HEK293T (cell line): ENCODE data around the gene SFXN3.

Experiments used
- BHLHE40 ChIP-seq: fragments of 450-650 bp; IDR thresholded peaks from 2 replicates; pipeline ENCODE4 v1.6.1; 2016; ENCODE audit warnings: mild to moderate bottlenecking, moderate library complexity, borderline replicate concordance
- FOXA1 ChIP-seq: fragments of 450-650 bp; IDR thresholded peaks from 2 replicates; pipeline ENCODE4 v1.6.1; 2016; ENCODE audit warnings: mild to moderate bottlenecking
- FOXM1 ChIP-seq: fragments of 450-650 bp; IDR thresholded peaks from 2 replicates; pipeline ENCODE4 v1.6.1; 2017; ENCODE audit warnings: mild to moderate bottlenecking, borderline replicate concordance
- LEF1 ChIP-seq: fragments of 450-650 bp; IDR thresholded peaks from 2 replicates; pipeline ENCODE4 v1.6.1; 2017; ENCODE audit warnings: mild to moderate bottlenecking, borderline replicate concordance
- NFRKB ChIP-seq: fragments of 450-650 bp; IDR thresholded peaks from 2 replicates; pipeline ENCODE4 v1.6.1; 2016; ENCODE audit warnings: mild to moderate bottlenecking, moderate library complexity
- SP1 ChIP-seq: fragments of 450-650 bp; IDR thresholded peaks from 2 replicates; pipeline ENCODE4 v1.6.1; 2017
- SUZ12 ChIP-seq: fragments of 450-650 bp; IDR thresholded peaks from 2 replicates; pipeline ENCODE4 v1.6.1; 2016; ENCODE audit warnings: mild to moderate bottlenecking

DNA sequence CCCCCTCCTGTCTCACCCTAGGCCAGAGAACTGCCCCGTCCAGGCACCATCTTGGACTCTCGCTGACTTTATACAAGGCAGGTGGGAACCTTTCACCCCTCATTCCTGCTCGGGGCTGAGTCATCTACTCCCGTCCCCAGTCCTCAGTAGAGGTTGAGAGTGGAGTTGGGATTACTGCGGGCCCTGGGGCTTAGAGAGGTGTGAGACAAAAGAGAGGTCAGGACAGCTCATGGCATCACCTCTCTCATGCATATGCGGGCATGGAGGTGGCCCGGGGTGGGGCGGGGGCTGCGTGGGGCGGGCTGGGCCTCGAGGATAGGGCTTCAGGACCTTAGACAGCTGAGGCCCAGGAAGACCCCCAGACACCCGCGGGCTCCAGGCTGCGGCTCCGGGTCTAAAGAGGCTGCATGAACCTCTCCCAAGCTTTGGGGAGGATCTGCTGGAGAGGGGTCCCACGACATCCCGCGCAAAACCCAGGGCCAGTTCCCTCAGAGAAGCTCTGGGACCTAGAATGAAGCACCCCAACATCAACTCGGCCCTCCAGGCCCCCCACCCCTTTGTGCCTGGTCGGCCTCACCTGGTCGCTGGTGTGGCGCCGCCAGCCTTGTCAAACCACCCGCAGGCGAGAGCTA lies 422 bp upstream of the SFXN3 start:
- TF ChIP-seq LEF1 (no peak), FOXM1 (no peak), SP1 (no peak), NFRKB (no peak), SUZ12 (no peak), BHLHE40 (no peak), FOXA1 (no peak)
